Thyroid gland (tissue), 4 donors: ENCODE measurements around the gene TMEM191C. TPM values are rescaled to one million over a fixed set of nuclear protein-coding genes. Genes with fewer than 3 reads are reported as not detected.

ENCODE experiments used
- DNase-seq, 2 donors: peaks; one replicate each; pipeline ENCODE4 v3.0.0-alpha.2; 2019
- H3K27ac ChIP-seq, 3 donors: fragments of 200-600 bp; sonication (generic); 1 replicate in 2 of 3; 2 replicates in 1 of 3; pipeline ENCODE4 v1.5.1; 2016 to 2019; ENCODE audit warnings: mild to moderate bottlenecking in 1 of 3, moderate library complexity in 1 of 3
- H3K27me3 ChIP-seq: fragments of 200-600 bp; sonication (generic); one replicate; pipeline ENCODE4 v1.5.1; 2019
- H3K36me3 ChIP-seq, 2 donors: fragments of 200-600 bp; sonication (generic); one replicate each; pipeline ENCODE4 v1.5.1; 2016 to 2019
- H3K4me1 ChIP-seq, 2 donors: fragments of 200-600 bp; sonication (generic); one replicate each; pipeline ENCODE4 v1.5.1; 2017 to 2019
- H3K4me3 ChIP-seq, 3 donors: fragments of 200-600 bp; sonication (generic); replicated peaks in 1 of 3; 1 replicate in 2 of 3; 2 replicates in 1 of 3; pipeline ENCODE4 v1.5.1; 2016; ENCODE audit warnings: mild to moderate bottlenecking in 1 of 3
- H3K9me3 ChIP-seq: fragments of 200-600 bp; sonication (generic); one replicate; pipeline ENCODE4 v1.5.1; 2017
- CTCF ChIP-seq, 6 experiments: fragments of 200-600 bp in 3 of 6; fragments of 450-650 bp in 3 of 6; sonication (generic) in 3 of 6; IDR thresholded peaks; one replicate each; pipeline ENCODE4 v1.5.1; 2016 to 2019; ENCODE audit warnings: antibody characterized with exemption in 6 of 6, mild to moderate bottlenecking in 2 of 6, inconsistent platforms in 1 of 6, moderate library complexity in 1 of 6
- POLR2A ChIP-seq, 2 donors: fragments of 450-650 bp; IDR thresholded peaks; one replicate each; pipeline ENCODE4 v1.6.1; 2017; ENCODE audit warnings: antibody characterized with exemption in 2 of 2, mild to moderate bottlenecking in 2 of 2, moderate library complexity in 1 of 2
- WGBS, 2 donors: methylation state at CpG; one replicate each; pipeline ENCODE4 v1.1.5; 2017; 5-methylcytosine and 5-hydroxymethylcytosine counted together
- intact Hi-C: fragments of 100-400 bp; cut with DNase I; formaldehyde crosslinking; loops from one replicate; pipeline ENCODE4 v1.15.1; 2023
- total RNA-seq, 4 donors: library from RNA; depleted of rRNA; stranded (reverse); fragments of >200 nt; gene quantifications; one replicate each; pipeline ENCODE4 v1.2.3, GENCODE V29; 2016

TMEM191C gene
- total RNA-seq, 4 donors from 2014 or later = 0.20 to 3.9 (median 0.91) TPM

GRCh38 chr22:21445437-21446127, 21.6 kb upstream of the TMEM191C start:
- Histone ChIP-seq H3K27ac (no peak overlapping the region), H3K27me3 (no peaks in the 10 kb centered on the region), H3K4me1 (peaks cover 32 to 34% of the 10 kb centered on the region in 2 donors), H3K36me3 (peaks cover 11 to 20% of the 10 kb centered on the region in 2 donors), H3K9me3 (no peaks in the 10 kb centered on the region), H3K4me3 (no peak overlapping the region)
- no peak for TF ChIP-seq POLR2A (IDR thresholded peaks at IDR 0.05)
- TF ChIP-seq CTCF (IDR thresholded peaks at IDR 0.05) = no peak
- DNase-seq = no peak
- 91 to 97% methylated on average over 13 to 14 of the region's 27 CpGs for WGBS, 2 donors
- intact Hi-C loops = no loop called here

DNA sequence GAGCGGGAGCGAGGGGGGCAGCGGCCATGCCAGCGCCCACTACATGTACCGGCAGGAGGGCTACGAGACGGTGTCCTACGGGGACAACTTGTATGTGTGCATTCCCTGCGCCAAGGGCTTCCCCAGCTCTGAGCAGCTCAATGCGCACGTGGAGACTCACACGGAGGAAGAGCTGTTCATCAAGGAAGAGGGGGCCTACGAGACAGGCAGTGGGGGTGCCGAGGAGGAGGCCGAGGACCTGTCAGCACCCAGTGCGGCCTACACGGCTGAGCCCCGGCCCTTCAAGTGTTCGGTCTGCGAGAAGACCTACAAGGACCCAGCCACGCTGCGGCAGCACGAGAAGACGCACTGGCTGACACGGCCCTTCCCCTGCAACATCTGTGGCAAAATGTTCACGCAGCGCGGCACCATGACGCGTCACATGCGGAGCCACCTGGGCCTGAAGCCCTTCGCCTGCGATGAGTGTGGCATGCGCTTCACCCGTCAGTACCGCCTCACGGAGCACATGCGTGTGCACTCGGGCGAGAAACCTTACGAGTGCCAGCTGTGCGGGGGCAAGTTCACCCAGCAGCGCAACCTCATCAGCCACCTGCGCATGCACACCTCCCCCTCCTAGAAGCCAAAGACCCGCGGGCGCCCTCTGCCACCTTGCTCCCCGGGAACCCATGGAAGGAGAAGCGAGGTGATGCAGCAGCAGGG, 20.9 kb upstream of the TMEM191C start:
- intact Hi-C loops = no loop called here
- DNase-seq = no peak
- Histone ChIP-seq H3K27me3 (no peaks in the 10 kb centered on the region), H3K4me1 (peaks cover 32 to 34% of the 10 kb centered on the region in 2 donors), H3K27ac (no peak overlapping the region), H3K4me3 (no peak overlapping the region), H3K9me3 (no peaks in the 10 kb centered on the region), H3K36me3 (peaks cover 11 to 20% of the 10 kb centered on the region in 2 donors)
- TF ChIP-seq CTCF (IDR thresholded peaks at IDR 0.05) (no peak), POLR2A (IDR thresholded peaks at IDR 0.05) (no peak)
- 92 to 97% methylated on average over 30 to 43 of the region's 49 CpGs for whole genome bisulfite sequencing, 2 donors

- H3K4me1 ChIP-seq = peaks cover 32 to 34% of the 10 kb centered on the region in 2 donors
- H3K9me3 ChIP-seq = no peaks in the 10 kb centered on the region
- H3K27me3 ChIP-seq = no peaks in the 10 kb centered on the region
- no peak overlapping the region for H3K27ac ChIP-seq
- intact Hi-C loops = no loop called here
- DNase-seq = no peak
- peaks cover 11 to 20% of the 10 kb centered on the region in 2 donors for H3K36me3 ChIP-seq
- no peak overlapping the region for H3K4me3 ChIP-seq
- 86 to 89% methylated on average over 19 to 31 of the region's 33 CpGs for WGBS, 2 donors
- TF ChIP-seq CTCF (IDR thresholded peaks at IDR 0.05) (no peak), POLR2A (IDR thresholded peaks at IDR 0.05) (no peak)
Measured at GRCh38 chr22:21446827-21447690, 20.1 kb upstream of the TMEM191C start.

GRCh38 chr22:21447694-21448402, 19.3 kb upstream of the TMEM191C start:
- TF ChIP-seq POLR2A (IDR thresholded peaks at IDR 0.05) (no peak), CTCF (IDR thresholded peaks at IDR 0.05) (peak in 1 of 6 experiments; percentile 9)
- peak; percentile 67 for DNase-seq
- peaks cover 11 to 20% of the 10 kb centered on the region in 2 donors for H3K36me3 ChIP-seq

More at GRCh38 chr22:21447694-21448402, 19.3 kb upstream of the TMEM191C start:
- no peak overlapping the region for H3K4me3 ChIP-seq
- intact Hi-C loops = no loop called here
- H3K27ac ChIP-seq = peak overlapping the region; percentile 7 to 39 (median 23)
- H3K27me3 ChIP-seq = no peaks in the 10 kb centered on the region
- peaks cover 30 to 34% of the 10 kb centered on the region in 2 donors for H3K4me1 ChIP-seq
- 65 to 67% methylated on average over 21 to 22 of the region's 22 CpGs for WGBS, 2 donors
- H3K9me3 ChIP-seq = no peaks in the 10 kb centered on the region
